Measurements from ENCODE around the gene LKAAEAR1. TPM values are rescaled to one million over a fixed set of nuclear protein-coding genes. Genes with fewer than 3 reads are reported as not detected.

LKAAEAR1 gene
- total and polyA plus RNA-seq, 2 experiments from 2014 or later = 1.8 TPM; not detected in 1

GRCh38 chr20:64095927-64096326 lies 11.7 kb upstream of the LKAAEAR1 start:
- peaks cover 9% of the 10 kb centered on the region for H3K4me1 Mint-ChIP-seq
- Histone ChIP-seq H3K9me2 (ENCODE audit: insufficient read depth) (no peaks in the 10 kb centered on the region), H3K4me3 (no peak overlapping the region), H3K36me3 (ENCODE audit: insufficient read depth) (no peaks in the 10 kb centered on the region), H4K20me1 (replicated peaks; ENCODE audit: insufficient read depth) (no peaks in the 10 kb centered on the region), H3F3A (replicated peaks; ENCODE audit: low read depth) (no peaks in the 10 kb centered on the region), H3K27ac (ENCODE audit: low read depth) (no peak overlapping the region), H3K79me2 (replicated peaks; ENCODE audit: insufficient read depth) (no peaks in the 10 kb centered on the region), H3K27me3 (ENCODE audit: insufficient read depth) (peaks cover under 1% of the 10 kb centered on the region; the same call in 1 of the 2 replicates), H3K4me1 (ENCODE audit: insufficient read depth) (no peaks in the 10 kb centered on the region), H3K4me2 (no peak overlapping the region), H2AFZ (no peak overlapping the region)
- H3K9me3 Mint-ChIP-seq = peaks cover 4% of the 10 kb centered on the region
- H3K36me3 Mint-ChIP-seq (ENCODE audit: low read depth) = peaks cover 4% of the 10 kb centered on the region; the same call in 2 of the 3 replicates
- H3K27me3 Mint-ChIP-seq (ENCODE audit: insufficient read depth, low read depth, poor library complexity) = peaks cover 11% of the 10 kb centered on the region
- ATAC-seq = no peak
- no peak overlapping the region for H3K4me3 Mint-ChIP-seq
- no peak for DNase-seq (ENCODE audit: low spot score)
- no peak for TF ChIP-seq NANOG (IDR thresholded peaks at IDR 0.05; ENCODE audit: borderline replicate concordance)
- TF ChIP-seq EZH2 (IDR thresholded peaks at IDR 0.05; ENCODE audit: low read depth, unreplicated experiment) = no peak
- no peak for TF ChIP-seq JUNB (IDR thresholded peaks at IDR 0.05; ENCODE audit: unreplicated experiment)
- no peak for TF ChIP-seq EZH2phosphoT487 (IDR thresholded peaks at IDR 0.05; ENCODE audit: unreplicated experiment)
- no peak for TF ChIP-seq ZNF114 (CRISPR knock-in tag; IDR thresholded peaks at IDR 0.05)
- TF ChIP-seq CTCF (conservative IDR thresholded peaks at IDR 0.05; ENCODE audit: low read depth in 2 of 2) = no peak
- no peak overlapping the region for H3K27ac Mint-ChIP-seq

- Histone ChIP-seq H3F3A (replicated peaks; ENCODE audit: low read depth) (no peaks in the 10 kb centered on the region), H3K4me1 (ENCODE audit: insufficient read depth) (no peaks in the 10 kb centered on the region), H3K9me2 (ENCODE audit: insufficient read depth) (no peaks in the 10 kb centered on the region), H3K79me2 (replicated peaks; ENCODE audit: insufficient read depth) (no peaks in the 10 kb centered on the region), H3K27me3 (ENCODE audit: insufficient read depth) (no peaks in the 10 kb centered on the region), H3K36me3 (ENCODE audit: insufficient read depth) (no peaks in the 10 kb centered on the region), H3K4me2 (no peak overlapping the region), H3K27ac (ENCODE audit: low read depth) (no peak overlapping the region), H4K20me1 (replicated peaks; ENCODE audit: insufficient read depth) (no peaks in the 10 kb centered on the region), H3K4me3 (no peak overlapping the region), H2AFZ (no peak overlapping the region)
- H3K27ac Mint-ChIP-seq = no peak overlapping the region
- peaks cover 9% of the 10 kb centered on the region for H3K4me1 Mint-ChIP-seq
- no peak for ATAC-seq
- peaks cover 4% of the 10 kb centered on the region; the same call in 2 of the 3 replicates for H3K36me3 Mint-ChIP-seq (ENCODE audit: low read depth)
- peaks cover 4% of the 10 kb centered on the region for H3K9me3 Mint-ChIP-seq
- no peak for DNase-seq (ENCODE audit: low spot score)
- peaks cover 9% of the 10 kb centered on the region for H3K27me3 Mint-ChIP-seq (ENCODE audit: insufficient read depth, low read depth, poor library complexity)
- no peak overlapping the region for H3K4me3 Mint-ChIP-seq
- TF ChIP-seq ZNF331 (CRISPR knock-in tag; IDR thresholded peaks at IDR 0.05; ENCODE audit: low read depth) (no peak), STAT1 (IDR thresholded peaks at IDR 0.05; ENCODE audit: unreplicated experiment) (no peak), ETS1 (IDR thresholded peaks at IDR 0.05) (no peak), EZH2 (IDR thresholded peaks at IDR 0.05; ENCODE audit: low read depth, unreplicated experiment) (no peak), REST (IDR thresholded peaks at IDR 0.05; ENCODE audit: unreplicated experiment) (no peak)
Observed at GRCh38 chr20:64095455-64095854, 11.3 kb upstream of the LKAAEAR1 start.
